Upper lobe of left lung (tissue), 4 donors: ENCODE data around the gene COPZ1.

Experiments
- CTCF ChIP-seq, 6 experiments: fragments of 450-650 bp in 4 of 6; fragments of 200-600 bp in 2 of 6; sonication (generic) in 2 of 6; IDR thresholded peaks; one replicate each; pipeline ENCODE4 v1.5.1; 2016 to 2019; ENCODE audit warnings: antibody characterized with exemption in 6 of 6
- EP300 ChIP-seq, 4 donors: sonication (generic); formaldehyde crosslinking; IDR thresholded peaks; one replicate each; pipeline ENCODE4 v1.5.1; 2017; ENCODE audit warnings: antibody characterized with exemption in 4 of 4, control low read depth in 2 of 4
- POLR2AphosphoS5 ChIP-seq, 2 donors: sonication (generic); formaldehyde crosslinking; IDR thresholded peaks; one replicate each; pipeline ENCODE4 v1.5.1; 2017; ENCODE audit warnings: antibody characterized with exemption in 2 of 2

- TF ChIP-seq EP300 (IDR thresholded peaks at IDR 0.05) = no peak
- TF ChIP-seq CTCF (IDR thresholded peaks at IDR 0.05) = no peak
- no peak for TF ChIP-seq POLR2AphosphoS5 (IDR thresholded peaks at IDR 0.05)
Measured at GRCh38 chr12:54300225-54300731, 24.7 kb upstream of the COPZ1 start.
